Measurements from ENCODE around the gene MITD1.
"Not testable (repeated sequence)": the region's sequence is repeated elsewhere in the genome, so short reads cannot be mapped to it uniquely, and the experiment has no call there.

MITD1 gene

GRCh38 chr2:99180755-99181623 is at the start of gene MITD1, which contains the start of gene MRPL30:
TSS of gene MITD1 (minus strand) at chr2:99181058. CDS start at chr2:99180981, 77 bp downstream.
TSS of gene MRPL30 (plus strand) at chr2:99181184. CDS start at chr2:99186204, 5,020 bp downstream.
- peak; percentile 66 for FAIRE-seq

DNA sequence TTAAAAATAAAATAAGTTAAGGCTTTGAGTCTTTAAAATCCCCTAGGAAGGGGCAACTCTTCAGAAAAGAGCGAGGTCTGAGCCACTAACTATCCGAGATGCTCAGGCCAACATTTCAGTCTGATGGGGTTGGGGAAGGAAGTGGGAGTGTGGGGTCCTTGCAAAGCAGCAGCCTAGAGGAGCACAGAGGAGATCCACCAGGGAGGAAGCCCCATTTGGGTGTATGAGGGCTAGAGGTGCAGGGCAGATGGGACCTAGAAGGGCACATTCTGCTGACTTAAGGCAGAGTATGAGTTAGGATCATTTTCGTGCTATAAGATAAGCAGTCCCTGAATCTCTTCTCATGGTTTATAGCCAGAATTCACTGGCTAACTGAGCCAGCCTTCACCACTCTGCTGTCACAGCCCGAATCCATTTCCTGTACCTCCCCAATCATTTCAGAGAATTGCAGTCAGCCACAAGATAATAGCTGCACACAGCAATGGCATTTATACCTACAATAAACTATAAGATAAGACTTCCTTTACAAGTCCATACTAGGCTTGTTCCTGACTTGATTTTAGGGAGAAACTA is 37.2 kb upstream of the MITD1 start:
- FAIRE-seq, result no peak

DNA sequence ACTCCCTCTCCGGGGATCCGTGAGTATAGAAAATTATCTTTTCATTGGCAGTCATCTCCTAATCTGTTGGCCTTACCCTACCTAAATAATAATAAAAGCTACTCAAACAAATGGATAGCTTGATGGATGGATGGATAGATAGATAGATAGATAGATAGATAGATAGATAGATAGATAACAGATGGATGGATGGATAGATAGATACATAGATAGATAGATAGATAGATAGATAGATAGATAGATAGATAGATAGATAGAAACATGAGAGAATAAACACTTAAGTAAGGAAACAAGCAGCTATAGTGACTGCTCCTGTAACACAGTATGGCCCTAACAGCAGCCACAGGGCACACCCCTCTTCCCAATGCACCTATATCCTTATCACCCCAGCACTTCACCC is 35.2 kb upstream of the MITD1 start:
- FAIRE-seq, result no peak

DNA sequence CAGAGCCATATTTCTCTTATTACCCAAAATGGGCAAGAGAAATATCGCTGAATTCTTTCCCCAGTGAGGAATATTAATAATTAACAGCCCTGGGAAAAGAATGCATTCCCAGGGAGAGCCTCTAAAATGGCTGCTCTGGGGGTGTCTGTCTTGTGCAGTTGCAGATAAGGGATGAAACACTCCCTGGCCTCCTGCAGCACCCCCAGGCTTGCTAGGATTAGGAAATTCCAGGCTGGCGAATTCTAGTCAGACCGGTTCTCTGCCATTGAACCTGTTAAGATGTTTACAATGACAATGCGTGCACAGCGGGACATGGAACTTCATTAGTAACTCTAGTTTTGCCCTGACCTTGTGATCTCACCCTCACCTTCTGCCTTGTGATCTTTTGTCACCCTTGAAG is 24.6 kb upstream of the MITD1 start:
- no peak for FAIRE-seq

- no peak for FAIRE-seq
These were observed 21.3 kb upstream of the MITD1 start for GRCh38 chr2:99201959-99202678.

DNA sequence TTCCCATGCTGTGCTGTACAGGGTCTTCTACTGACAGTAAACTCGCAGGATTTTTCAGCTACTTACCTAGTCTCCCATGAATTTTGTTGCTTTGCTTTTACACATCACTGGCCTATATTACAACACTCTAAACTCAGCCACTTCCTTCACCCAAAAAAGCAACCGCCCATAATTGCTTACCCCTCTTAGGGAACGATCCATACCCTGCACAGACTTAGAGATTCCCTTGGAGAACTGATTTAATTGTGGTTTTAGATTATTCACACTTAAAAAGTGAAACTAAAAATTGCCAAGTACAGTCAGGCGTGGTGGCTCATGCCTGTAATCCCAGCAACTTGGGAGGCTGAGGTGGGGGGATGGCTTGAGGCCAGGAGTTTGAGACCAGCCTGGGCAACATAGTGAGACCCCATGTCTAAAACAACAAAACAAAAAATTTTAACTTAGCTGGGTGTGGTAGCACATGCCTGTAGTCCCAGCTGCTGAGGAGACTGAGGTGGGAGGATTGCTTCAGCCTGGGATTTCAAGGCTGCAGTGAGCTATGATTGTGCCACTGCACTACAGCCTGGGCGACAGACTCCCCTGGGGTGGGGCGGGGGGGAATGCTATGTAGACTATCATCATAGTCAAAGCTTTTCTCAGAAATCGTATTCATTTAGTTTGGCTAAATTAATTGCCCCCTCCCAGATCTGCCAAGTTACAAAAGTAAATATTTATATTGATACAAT is 19.4 kb upstream of the MITD1 start:
- no peak for FAIRE-seq

GRCh38 chr2:99198103-99198841 is 17.4 kb upstream of the MITD1 start:
- FAIRE-seq, result no peak

DNA sequence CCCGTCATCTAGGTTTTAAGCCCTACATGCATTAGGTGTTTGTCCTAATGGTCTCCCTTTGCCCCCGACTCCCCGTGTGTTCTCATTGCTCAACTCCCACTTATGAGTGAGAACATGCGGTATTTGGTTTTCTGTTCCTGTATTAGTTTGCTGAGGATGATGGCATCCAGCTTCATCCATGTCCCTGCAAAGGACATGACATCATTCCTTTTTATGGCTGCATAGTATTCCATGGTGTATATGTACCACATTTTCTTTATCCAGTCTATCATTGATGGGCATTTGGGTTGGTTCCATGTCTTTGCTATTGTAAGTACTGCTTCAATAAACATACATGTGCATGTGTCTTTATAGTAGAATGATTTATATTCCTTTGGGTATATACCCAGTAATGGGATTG is 11.5 kb upstream of the MITD1 start:
- not testable (repeated sequence) for FAIRE-seq

GRCh38 chr2:99190548-99190947 is 9.7 kb upstream of the MITD1 start:
- no peak for FAIRE-seq

DNA sequence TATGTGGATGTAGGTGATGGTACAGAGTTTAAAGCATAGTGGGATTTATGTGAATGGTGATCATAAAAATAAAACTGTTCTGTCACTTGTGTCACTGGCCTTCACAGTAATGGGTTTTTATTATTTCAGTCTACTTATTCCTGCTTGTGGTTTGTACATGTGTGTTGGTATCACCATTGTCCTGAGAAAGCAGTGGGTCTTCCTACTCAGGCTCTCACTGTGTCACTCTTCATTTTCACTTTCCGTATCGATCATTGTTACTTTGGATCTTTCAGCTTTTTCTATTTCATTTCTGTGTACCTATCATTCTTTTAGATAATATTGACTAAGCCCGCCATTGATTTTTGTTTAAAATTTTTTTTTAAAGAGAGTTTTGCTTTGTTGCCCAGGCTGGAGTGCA is 7.5 kb upstream of the MITD1 start:
- FAIRE-seq, result no peak

DNA sequence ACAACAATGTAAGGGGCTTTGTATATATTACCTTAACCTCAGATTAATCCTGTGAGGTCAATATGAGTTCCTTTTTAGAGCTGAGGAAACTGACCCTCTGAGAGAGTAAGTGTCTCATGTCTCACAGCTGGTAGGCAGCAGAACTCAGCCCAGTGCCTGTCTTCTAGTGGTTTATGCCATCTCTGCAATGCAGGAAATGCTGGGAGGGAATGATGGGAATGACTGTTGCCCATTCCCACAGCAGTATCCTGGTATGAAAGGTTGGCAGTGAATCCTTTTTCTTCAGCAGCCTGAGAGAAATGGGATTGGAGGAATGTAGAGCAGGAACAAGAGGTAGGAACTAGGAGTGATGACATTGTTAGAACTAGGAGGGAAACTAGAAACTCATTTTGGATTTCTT is 6.2 kb upstream of the MITD1 start:
- no peak for FAIRE-seq

GRCh38 chr2:99184811-99185210 is 4.0 kb upstream of the MITD1 start:
- FAIRE-seq, result no peak

GRCh38 chr2:99183025-99183424 is 2.2 kb upstream of the MITD1 start:
- FAIRE-seq, result no peak

DNA sequence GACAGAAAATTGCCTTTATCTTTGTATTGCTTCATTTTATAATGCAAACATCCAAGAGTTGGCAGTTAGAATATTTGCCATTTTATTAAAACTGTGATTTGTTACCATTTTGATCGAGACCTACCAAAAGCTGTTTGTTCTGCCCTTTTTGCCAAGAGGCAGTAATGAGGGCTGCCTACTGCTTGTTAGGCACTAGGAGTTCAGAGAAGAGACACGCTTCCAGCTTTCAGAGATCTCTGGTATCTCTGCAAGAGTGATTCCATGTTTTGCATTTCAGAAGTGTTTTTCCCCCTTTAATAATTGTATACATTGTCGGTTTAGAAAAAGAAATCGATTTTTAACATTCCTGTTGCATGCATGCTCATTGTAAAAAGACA is 754 bp upstream of the MITD1 start:
- FAIRE-seq, result no peak

GRCh38 chr2:99171377-99172140 is 9.3 kb downstream of the MITD1 start:
- FAIRE-seq, result peak; percentile 11

DNA sequence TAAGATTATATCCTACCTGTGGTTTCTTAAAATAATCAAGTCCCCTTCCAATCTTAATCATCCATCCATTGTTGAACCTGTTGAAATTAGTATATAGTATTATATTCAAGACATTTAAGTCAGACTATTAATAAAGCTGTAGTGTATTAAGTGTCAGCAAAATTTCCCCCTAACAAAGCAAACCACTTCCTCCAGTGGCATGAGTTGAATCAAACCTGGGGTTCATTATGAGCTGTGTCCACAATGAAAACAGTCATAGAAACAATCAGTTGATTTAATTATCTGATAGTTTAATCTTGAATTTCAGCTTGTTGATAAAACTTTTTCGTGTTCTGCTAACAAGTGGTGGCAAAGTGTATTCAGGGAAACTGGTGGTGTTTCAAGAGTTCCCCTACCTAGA is 11.3 kb downstream of the MITD1 start:
- no peak for FAIRE-seq

- no peak for FAIRE-seq
These were observed 14.6 kb downstream of the MITD1 start for GRCh38 chr2:99166218-99166617.

GRCh38 chr2:99159594-99159993 is 21.3 kb downstream of the MITD1 start:
- no peak for FAIRE-seq

DNA sequence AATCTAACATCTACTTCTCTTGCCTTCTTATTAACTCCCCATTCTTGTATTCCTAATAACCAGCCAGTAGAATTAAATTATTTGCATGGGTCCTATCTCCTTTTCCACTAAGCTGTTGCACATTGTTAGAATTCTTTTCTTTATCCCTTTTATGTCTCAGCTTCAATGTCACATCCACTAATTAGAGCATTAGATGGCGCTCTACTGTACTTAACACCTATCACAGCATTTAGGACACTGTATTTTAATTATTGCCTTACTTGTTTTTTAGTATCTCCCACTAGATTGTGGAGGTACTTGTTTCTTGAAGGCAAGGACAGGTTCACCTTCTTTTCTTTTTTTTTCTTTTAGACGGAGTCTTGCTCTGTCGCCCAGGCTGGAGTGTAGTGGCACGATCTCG is 22.3 kb downstream of the MITD1 start:
- FAIRE-seq, result no peak

DNA sequence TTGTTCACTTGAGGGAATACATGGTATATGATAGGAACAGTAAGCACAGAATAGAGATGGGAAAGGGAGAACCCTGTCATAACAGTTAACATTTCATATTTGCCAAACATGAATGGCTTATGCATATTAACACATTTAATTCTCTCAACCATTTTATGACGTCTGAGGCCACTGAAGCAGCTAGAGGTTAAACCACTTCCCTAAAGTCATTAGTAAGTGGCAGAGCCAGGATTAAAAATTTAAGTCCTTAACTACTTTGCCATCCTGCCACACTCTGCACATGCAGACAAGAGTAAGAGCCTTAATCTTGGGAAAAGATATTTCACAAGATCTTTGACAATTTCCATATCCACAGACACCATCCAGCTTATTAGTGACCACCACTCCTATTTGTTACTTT is 24.0 kb downstream of the MITD1 start:
- no peak for FAIRE-seq
